Spleen (tissue), 7 donors: ENCODE results near the gene BRF1.
A peak's percentile ranks its signal among the peaks of the same experiment; 100 is the strongest.

Source experiments
- POLR2A ChIP-seq, 3 donors: fragments of 450-650 bp; IDR thresholded peaks; one replicate each; pipeline ENCODE4 v1.5.1; 2017; ENCODE audit warnings: antibody characterized with exemption in 3 of 3, mild to moderate bottlenecking in 1 of 3
- TF ChIP-seq, protein P1 (sequence below), 11 experiments: fragments of 200-600 bp in 7 of 11; fragments of 450-650 bp in 4 of 11; sonication (generic) in 4 of 11; IDR thresholded peaks in 8 of 11; conservative IDR thresholded peaks in 3 of 11; 1 replicate in 7 of 11; 2 replicates in 4 of 11; pipeline versions ENCODE4 v1.4.0 to v1.8.0; 2016 to 2021; ENCODE audit warnings: antibody characterized with exemption in 11 of 11, inconsistent platforms in 4 of 11, mild to moderate bottlenecking in 1 of 11
- donor health status: DM: no; HTN: no; CAD: no; lungs with moderate emphysema.
- donor health status: DM: no; HTN: no; CAD: no.
- donor health status: DM: no; HTN: no; CAD: no.

DNA sequence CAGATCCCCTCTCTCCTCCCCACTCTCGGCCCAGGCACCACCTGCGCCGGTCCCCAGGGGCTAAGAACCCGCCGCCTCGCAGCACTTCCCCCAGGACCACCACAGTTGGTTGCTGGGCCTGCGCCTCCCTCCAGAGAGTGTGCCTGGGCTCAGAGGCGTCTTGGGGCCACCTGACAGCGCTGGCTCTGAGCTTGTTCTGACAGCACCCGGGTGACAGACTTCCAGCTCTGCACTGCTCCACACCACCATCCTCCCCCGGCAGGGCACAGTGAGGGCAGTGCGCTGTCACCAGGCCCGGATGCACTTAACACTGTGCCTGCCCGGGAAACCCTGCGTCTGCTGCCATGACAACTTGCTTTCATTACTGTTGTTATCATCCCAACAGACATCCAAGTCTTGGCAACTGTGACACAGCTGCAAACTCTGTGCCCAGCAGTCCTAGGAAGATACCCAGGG, 6.6 kb downstream of the BRF1 start:
- TF ChIP-seq, protein P1, sequence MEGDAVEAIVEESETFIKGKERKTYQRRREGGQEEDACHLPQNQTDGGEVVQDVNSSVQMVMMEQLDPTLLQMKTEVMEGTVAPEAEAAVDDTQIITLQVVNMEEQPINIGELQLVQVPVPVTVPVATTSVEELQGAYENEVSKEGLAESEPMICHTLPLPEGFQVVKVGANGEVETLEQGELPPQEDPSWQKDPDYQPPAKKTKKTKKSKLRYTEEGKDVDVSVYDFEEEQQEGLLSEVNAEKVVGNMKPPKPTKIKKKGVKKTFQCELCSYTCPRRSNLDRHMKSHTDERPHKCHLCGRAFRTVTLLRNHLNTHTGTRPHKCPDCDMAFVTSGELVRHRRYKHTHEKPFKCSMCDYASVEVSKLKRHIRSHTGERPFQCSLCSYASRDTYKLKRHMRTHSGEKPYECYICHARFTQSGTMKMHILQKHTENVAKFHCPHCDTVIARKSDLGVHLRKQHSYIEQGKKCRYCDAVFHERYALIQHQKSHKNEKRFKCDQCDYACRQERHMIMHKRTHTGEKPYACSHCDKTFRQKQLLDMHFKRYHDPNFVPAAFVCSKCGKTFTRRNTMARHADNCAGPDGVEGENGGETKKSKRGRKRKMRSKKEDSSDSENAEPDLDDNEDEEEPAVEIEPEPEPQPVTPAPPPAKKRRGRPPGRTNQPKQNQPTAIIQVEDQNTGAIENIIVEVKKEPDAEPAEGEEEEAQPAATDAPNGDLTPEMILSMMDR (IDR thresholded peaks at IDR 0.05 in 8 of 11, conservative IDR thresholded peaks at IDR 0.05 in 3 of 11): peak in 1 of 11 experiments; percentile 20
- TF ChIP-seq POLR2A (IDR thresholded peaks at IDR 0.05): no peak
